ENCODE measurements around the gene BICDL2.
A peak's percentile ranks its signal among the peaks of the same experiment; 100 is the strongest.

BICDL2 gene

GRCh38 chr16:3014971-3015370 lies 21.8 kb downstream of the BICDL2 start:
- Histone ChIP-seq H3K36me3 (ENCODE audit: insufficient read depth, low read length) (peaks cover 21% of the 10 kb centered on the region), H3K27ac (ENCODE audit: low read depth, low read length) (no peak overlapping the region), H3K4me1 (ENCODE audit: insufficient read depth, low read length) (peaks cover 28% of the 10 kb centered on the region), H3K9me3 (ENCODE audit: insufficient read depth, low read depth, low read length) (no peaks in the 10 kb centered on the region), H3K27me3 (ENCODE audit: insufficient read depth, low read length) (peaks cover 18% of the 10 kb centered on the region), H3K4me3 (ENCODE audit: low read length) (no peak overlapping the region), H3K9ac (ENCODE audit: low read depth, low read length) (no peak overlapping the region)
- WGBS, result 90% methylated on average over 6 of the region's 6 CpGs

DNA sequence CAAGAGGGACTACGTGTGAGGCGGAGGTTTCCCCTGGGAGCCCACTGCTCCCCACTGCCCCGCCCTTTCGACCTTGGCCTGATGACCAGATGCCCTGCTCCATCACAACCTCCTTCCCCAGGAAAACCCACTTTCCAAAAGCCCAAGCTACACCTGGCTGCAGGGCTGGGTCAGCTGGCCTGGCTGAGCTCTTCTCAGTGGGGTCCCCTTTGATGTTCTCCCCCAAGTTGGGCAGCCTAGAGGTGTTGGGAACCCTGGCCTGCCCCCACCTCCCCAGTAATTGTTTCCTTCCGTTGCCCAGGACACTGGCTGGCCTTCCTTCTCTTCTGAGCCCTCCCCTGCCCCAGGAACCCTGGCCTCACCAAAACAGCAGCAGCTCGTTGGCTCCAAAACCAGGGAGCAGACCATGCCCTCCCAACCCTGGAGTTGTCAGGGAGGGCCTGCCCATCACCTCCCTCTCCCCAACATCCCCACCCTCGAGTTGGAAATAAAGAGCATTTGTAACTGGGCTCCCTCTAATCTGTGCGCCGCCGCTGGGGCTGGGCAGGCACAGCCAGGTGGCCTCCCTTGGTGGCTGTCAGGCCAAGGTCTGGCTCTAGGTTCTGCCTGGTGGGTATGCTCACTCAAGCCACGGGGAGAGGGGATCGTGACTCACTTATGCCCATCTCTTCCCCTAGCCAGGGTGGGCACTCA lies 22.6 kb downstream of the BICDL2 start:
- Histone ChIP-seq H3K4me1 (ENCODE audit: insufficient read depth, low read length) (peaks cover 34% of the 10 kb centered on the region), H3K4me3 (ENCODE audit: low read length) (no peak overlapping the region), H3K27ac (ENCODE audit: low read depth, low read length) (no peak overlapping the region; the same call in 1 of the 2 replicates), H3K36me3 (ENCODE audit: insufficient read depth, low read length) (peaks cover 21% of the 10 kb centered on the region), H3K27me3 (ENCODE audit: insufficient read depth, low read length) (peaks cover 18% of the 10 kb centered on the region), H3K9ac (ENCODE audit: low read depth, low read length) (no peak overlapping the region), H3K9me3 (ENCODE audit: insufficient read depth, low read depth, low read length) (no peaks in the 10 kb centered on the region)
- 70% methylated on average over 12 of the region's 12 CpGs for WGBS

DNA sequence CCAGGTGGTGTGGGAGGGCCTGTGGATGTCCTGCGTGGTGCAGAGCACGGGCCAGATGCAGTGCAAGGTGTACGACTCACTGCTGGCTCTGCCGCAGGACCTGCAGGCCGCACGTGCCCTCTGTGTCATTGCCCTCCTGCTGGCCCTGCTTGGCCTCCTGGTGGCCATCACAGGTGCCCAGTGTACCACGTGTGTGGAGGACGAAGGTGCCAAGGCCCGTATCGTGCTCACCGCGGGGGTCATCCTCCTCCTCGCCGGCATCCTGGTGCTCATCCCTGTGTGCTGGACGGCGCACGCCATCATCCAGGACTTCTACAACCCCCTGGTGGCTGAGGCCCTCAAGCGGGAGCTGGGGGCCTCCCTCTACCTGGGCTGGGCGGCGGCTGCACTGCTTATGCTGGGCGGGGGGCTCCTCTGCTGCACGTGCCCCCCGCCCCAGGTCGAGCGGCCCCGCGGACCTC lies 23.2 kb downstream of the BICDL2 start:
- Histone ChIP-seq H3K9ac (ENCODE audit: low read depth, low read length) (no peak overlapping the region), H3K27me3 (ENCODE audit: insufficient read depth, low read length) (peaks cover 18% of the 10 kb centered on the region), H3K4me1 (ENCODE audit: insufficient read depth, low read length) (peaks cover 40% of the 10 kb centered on the region), H3K27ac (ENCODE audit: low read depth, low read length) (no peak overlapping the region; the same call in 1 of the 2 replicates), H3K4me3 (ENCODE audit: low read length) (no peak overlapping the region), H3K36me3 (ENCODE audit: insufficient read depth, low read length) (peaks cover 21% of the 10 kb centered on the region), H3K9me3 (ENCODE audit: insufficient read depth, low read depth, low read length) (no peaks in the 10 kb centered on the region)
- WGBS, result 59% methylated on average over 27 of the region's 27 CpGs

DNA sequence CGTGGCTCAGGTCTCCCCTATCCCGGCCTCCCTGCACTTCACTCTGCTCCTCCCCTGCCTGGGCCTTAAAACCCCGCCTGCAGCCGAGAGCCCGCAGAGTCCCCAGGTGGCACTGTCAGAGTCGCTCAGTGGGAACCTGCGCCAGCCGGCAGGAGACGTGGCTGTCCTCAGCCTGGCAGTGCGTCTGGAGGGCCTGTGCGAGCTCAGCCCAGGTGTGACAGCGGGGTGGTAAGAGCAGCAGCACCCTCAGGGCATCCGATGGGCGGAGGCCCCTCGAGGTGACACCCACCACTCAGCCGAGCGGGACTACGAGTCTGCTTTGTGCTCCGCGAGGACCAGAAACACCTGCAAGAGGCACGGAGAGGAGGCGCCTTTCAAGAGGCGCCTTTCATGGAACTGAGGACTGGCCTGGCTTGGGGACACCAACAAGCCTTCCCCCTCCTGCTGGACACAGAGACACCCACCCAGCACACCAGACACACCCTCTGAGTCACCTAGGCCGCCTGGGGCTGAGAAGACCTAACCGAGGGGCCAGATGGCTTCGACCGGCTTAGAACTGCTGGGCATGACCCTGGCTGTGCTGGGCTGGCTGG lies 23.8 kb downstream of the BICDL2 start, which contains the start of gene CLDN9:
Gene CLDN9 (plus strand): TSS at position 96 of the 593 bp plus-strand sequence. CDS start 440 bp downstream, at position 536.
- WGBS, result 15% methylated on average over 27 of the region's 27 CpGs
- no peak within 1 kb of the TSS for H3K9ac ChIP-seq (ENCODE audit: low read depth, low read length)
- no peaks in the 10 kb centered on the region for H3K9me3 ChIP-seq (ENCODE audit: insufficient read depth, low read depth, low read length)
- peaks cover 40% of the 10 kb centered on the region for H3K4me1 ChIP-seq (ENCODE audit: insufficient read depth, low read length)
- peak within 1 kb of the TSS; percentile 56 for H3K4me3 ChIP-seq (ENCODE audit: low read length)
- peaks cover 21% of the 10 kb centered on the region for H3K36me3 ChIP-seq (ENCODE audit: insufficient read depth, low read length)
- peak within 1 kb of the TSS; percentile 24; the same call in 1 of the 2 replicates for H3K27ac ChIP-seq (ENCODE audit: low read depth, low read length)
- H3K27me3 ChIP-seq (ENCODE audit: insufficient read depth, low read length), result peaks cover 18% of the 10 kb centered on the region

DNA sequence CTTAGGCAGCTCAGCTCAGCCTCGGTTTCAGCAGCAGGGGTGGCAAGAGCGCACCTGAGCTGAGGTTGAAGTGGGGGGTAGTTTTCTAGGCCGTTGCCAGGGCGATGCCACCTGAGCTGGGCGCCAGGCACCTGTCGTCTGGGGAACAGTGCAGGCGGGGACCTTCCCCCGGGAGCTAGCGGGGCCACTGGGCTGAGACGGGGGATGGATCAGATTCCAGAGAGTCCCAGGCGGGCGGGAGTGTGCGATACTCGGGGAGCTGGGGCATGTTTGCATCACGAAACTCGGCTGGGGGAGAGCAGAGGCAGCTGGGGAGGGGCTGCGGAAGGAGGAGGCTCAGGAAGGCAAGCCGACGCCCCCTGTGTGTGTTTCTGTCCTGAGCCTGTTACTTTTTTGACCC lies 24.5 kb downstream of the BICDL2 start:
- whole genome bisulfite sequencing, result 21% methylated on average over 19 of the region's 19 CpGs
- no peak overlapping the region for H3K9ac ChIP-seq (ENCODE audit: low read depth, low read length)
- peaks cover 21% of the 10 kb centered on the region for H3K36me3 ChIP-seq (ENCODE audit: insufficient read depth, low read length)
- no peaks in the 10 kb centered on the region for H3K9me3 ChIP-seq (ENCODE audit: insufficient read depth, low read depth, low read length)
- no peak overlapping the region; the same call in 1 of the 2 replicates for H3K27ac ChIP-seq (ENCODE audit: low read depth, low read length)
- H3K27me3 ChIP-seq (ENCODE audit: insufficient read depth, low read length), result peaks cover 18% of the 10 kb centered on the region
- H3K4me1 ChIP-seq (ENCODE audit: insufficient read depth, low read length), result peaks cover 46% of the 10 kb centered on the region
- H3K4me3 ChIP-seq (ENCODE audit: low read length), result peak overlapping the region; percentile 56

GRCh38 chr16:3010510-3010909 lies 26.2 kb downstream of the BICDL2 start:
- peak overlapping the region; percentile 98; the same call in 1 of the 2 replicates for H3K27ac ChIP-seq (ENCODE audit: low read depth, low read length)

DNA sequence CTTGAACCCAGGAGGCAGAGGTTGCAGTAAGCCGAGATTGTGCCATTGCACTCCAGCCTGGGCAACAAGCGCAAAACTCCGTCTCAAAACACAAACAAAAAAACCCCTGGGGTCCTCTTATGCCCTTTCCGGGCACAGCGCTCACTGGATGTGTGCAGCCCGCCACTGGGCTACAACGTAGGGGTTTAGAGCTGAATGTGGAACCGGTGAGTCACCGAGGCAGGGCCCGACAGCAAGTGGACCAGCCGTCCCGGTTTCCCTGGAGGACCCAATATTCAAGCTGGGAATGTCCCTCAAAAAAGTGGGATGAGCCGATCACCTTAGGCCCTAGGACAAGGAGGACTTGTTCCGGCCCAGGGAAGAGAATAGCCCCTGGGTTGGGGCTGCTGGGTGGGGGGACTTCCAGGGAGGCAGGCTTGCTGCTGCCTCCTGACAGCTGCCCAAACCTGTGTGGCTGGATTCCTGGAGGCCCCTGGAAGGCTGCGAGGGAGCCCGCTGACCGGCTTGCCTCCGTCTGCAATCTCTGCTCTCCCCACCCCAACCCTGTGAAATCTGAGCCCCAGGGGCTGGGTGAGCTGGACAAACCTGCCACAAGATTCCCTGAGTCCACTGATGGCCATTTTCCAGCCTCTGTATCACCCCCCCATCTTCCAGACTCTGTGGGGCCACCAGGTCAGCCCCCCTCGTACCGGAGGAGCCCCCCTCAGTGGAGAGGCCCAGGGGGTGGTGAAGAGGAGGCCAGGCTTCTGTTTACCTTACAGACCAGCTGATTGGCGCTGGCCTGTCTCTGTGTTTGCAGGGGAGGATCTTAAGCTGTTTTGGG lies 27.0 kb downstream of the BICDL2 start:
- Histone ChIP-seq H3K27ac (ENCODE audit: low read depth, low read length) (peak overlapping the region; percentile 98), H3K27me3 (ENCODE audit: insufficient read depth, low read length) (peaks cover 18% of the 10 kb centered on the region), H3K4me3 (ENCODE audit: low read length) (peak overlapping the region; percentile 44), H3K4me1 (ENCODE audit: insufficient read depth, low read length) (peaks cover 56% of the 10 kb centered on the region), H3K9ac (ENCODE audit: low read depth, low read length) (peak overlapping the region; percentile 65), H3K9me3 (ENCODE audit: insufficient read depth, low read depth, low read length) (no peaks in the 10 kb centered on the region), H3K36me3 (ENCODE audit: insufficient read depth, low read length) (peaks cover 6% of the 10 kb centered on the region; the same call in 1 of the 2 replicates)
- whole genome bisulfite sequencing, result 25% methylated on average over 21 of the region's 21 CpGs

More at GRCh38 chr16:3010510-3010909, 26.2 kb downstream of the BICDL2 start:
- Histone ChIP-seq H3K27me3 (ENCODE audit: insufficient read depth, low read length) (peaks cover 18% of the 10 kb centered on the region), H3K4me1 (ENCODE audit: insufficient read depth, low read length) (peaks cover 56% of the 10 kb centered on the region), H3K9ac (ENCODE audit: low read depth, low read length) (no peak overlapping the region), H3K36me3 (ENCODE audit: insufficient read depth, low read length) (peaks cover 13% of the 10 kb centered on the region), H3K9me3 (ENCODE audit: insufficient read depth, low read depth, low read length) (no peaks in the 10 kb centered on the region), H3K4me3 (ENCODE audit: low read length) (peak overlapping the region; percentile 44; the same call in 1 of the 2 replicates)
- WGBS, result 96% methylated on average over 7 of the region's 8 CpGs

GRCh38 chr16:3008690-3009037 lies 28.1 kb downstream of the BICDL2 start:
- WGBS, result 36% methylated on average over 4 of the region's 4 CpGs
- Histone ChIP-seq H3K27ac (ENCODE audit: low read depth, low read length) (peak overlapping the region; percentile 98), H3K9ac (ENCODE audit: low read depth, low read length) (peak overlapping the region; percentile 65), H3K4me1 (ENCODE audit: insufficient read depth, low read length) (peaks cover 49% of the 10 kb centered on the region), H3K4me3 (ENCODE audit: low read length) (peak overlapping the region; percentile 44; the same call in 1 of the 2 replicates), H3K27me3 (ENCODE audit: insufficient read depth, low read length) (peaks cover 16% of the 10 kb centered on the region), H3K36me3 (ENCODE audit: insufficient read depth, low read length) (no peaks in the 10 kb centered on the region), H3K9me3 (ENCODE audit: insufficient read depth, low read depth, low read length) (no peaks in the 10 kb centered on the region)

GRCh38 chr16:3007957-3008689 lies 28.6 kb downstream of the BICDL2 start:
- Histone ChIP-seq H3K9me3 (ENCODE audit: insufficient read depth, low read depth, low read length) (no peaks in the 10 kb centered on the region), H3K9ac (ENCODE audit: low read depth, low read length) (peak overlapping the region; percentile 86), H3K4me1 (ENCODE audit: insufficient read depth, low read length) (peaks cover 44% of the 10 kb centered on the region), H3K36me3 (ENCODE audit: insufficient read depth, low read length) (no peaks in the 10 kb centered on the region), H3K4me3 (ENCODE audit: low read length) (peak overlapping the region; percentile 44), H3K27me3 (ENCODE audit: insufficient read depth, low read length) (peaks cover 11% of the 10 kb centered on the region), H3K27ac (ENCODE audit: low read depth, low read length) (peak overlapping the region; percentile 98)
- WGBS, result 3% methylated on average over 13 of the region's 17 CpGs

GRCh38 chr16:3007059-3007956 lies 29.4 kb downstream of the BICDL2 start:
- H3K9ac ChIP-seq (ENCODE audit: low read depth, low read length), result peak overlapping the region; percentile 86
- 42% methylated on average over 13 of the region's 13 CpGs for WGBS

More at GRCh38 chr16:3007059-3007956, 29.4 kb downstream of the BICDL2 start:
- Histone ChIP-seq H3K27me3 (ENCODE audit: insufficient read depth, low read length) (peaks cover 9% of the 10 kb centered on the region), H3K36me3 (ENCODE audit: insufficient read depth, low read length) (no peaks in the 10 kb centered on the region), H3K4me3 (ENCODE audit: low read length) (peak overlapping the region; percentile 44), H3K4me1 (ENCODE audit: insufficient read depth, low read length) (peaks cover 41% of the 10 kb centered on the region), H3K27ac (ENCODE audit: low read depth, low read length) (peak overlapping the region; percentile 98), H3K9me3 (ENCODE audit: insufficient read depth, low read depth, low read length) (no peaks in the 10 kb centered on the region)
